ENCODE results near the gene HEXIM1.

The HEXIM1 gene

GRCh38 chr17:45175759-45176115 lies 27.5 kb downstream of the HEXIM1 start:
- no peak for DNase-seq

- no peak for DNase-seq
Observed at GRCh38 chr17:45177563-45177962, 29.3 kb downstream of the HEXIM1 start.

- DNase-seq = no peak
Observed at GRCh38 chr17:45184144-45184543, 35.9 kb downstream of the HEXIM1 start.

GRCh38 chr17:45186801-45187354 lies 38.6 kb downstream of the HEXIM1 start:
- DNase-seq = no peak

GRCh38 chr17:45189009-45189408 lies 40.7 kb downstream of the HEXIM1 start:
- no peak for DNase-seq

GRCh38 chr17:45190503-45191255 lies 42.4 kb downstream of the HEXIM1 start:
- DNase-seq = no peak

- DNase-seq = no peak
Observed at GRCh38 chr17:45195424-45195823, 47.1 kb downstream of the HEXIM1 start.

- DNase-seq = no peak
Observed at GRCh38 chr17:45197108-45197507, 48.8 kb downstream of the HEXIM1 start.

GRCh38 chr17:45197555-45198334 lies 49.5 kb downstream of the HEXIM1 start:
- DNase-seq = peak; percentile 80

- DNase-seq = no peak
Observed at GRCh38 chr17:45200701-45201100, 52.4 kb downstream of the HEXIM1 start.

GRCh38 chr17:45201457-45201856 lies 53.2 kb downstream of the HEXIM1 start:
- DNase-seq = no peak
